Endothelial cell of umbilical vein (primary cell): Measurements from ENCODE around the gene NTNG1.

Source experiments
- EZH2 ChIP-seq: IDR thresholded peaks from 2 replicates; pipeline ENCODE4 v1.6.1; 2012; ENCODE audit warnings: borderline replicate concordance, low read depth, mild to moderate bottlenecking, moderate library complexity, low read length, inconsistent platforms; ENCODE audit not compliant: severe bottlenecking
- POLR2A ChIP-seq: IDR thresholded peaks from 2 replicates; pipeline ENCODE4 v1.6.1; 2012; ENCODE audit warnings: low read depth, mild to moderate bottlenecking, control low read depth, low read length
- POLR2AphosphoS5 ChIP-seq: IDR thresholded peaks from 2 replicates; pipeline ENCODE4 v1.6.1; 2012; ENCODE audit warnings: low read depth, mild to moderate bottlenecking, control low read depth, low read length, moderate library complexity; ENCODE audit not compliant: insufficient read depth
- TF ChIP-seq, protein P1 (sequence below), 2 donors: IDR thresholded peaks; 1 replicate in 1 of 2; 2 replicates in 1 of 2; pipeline ENCODE4 v1.5.1; 2011; ENCODE audit warnings: low read length in 2 of 2, mild to moderate bottlenecking in 2 of 2, moderate library complexity in 2 of 2, control low read depth in 1 of 2, inconsistent platforms in 1 of 2, low read depth in 1 of 2; ENCODE audit not compliant: insufficient read depth in 1 of 2; ENCODE audit errors: extremely low read depth in 1 of 2

DNA sequence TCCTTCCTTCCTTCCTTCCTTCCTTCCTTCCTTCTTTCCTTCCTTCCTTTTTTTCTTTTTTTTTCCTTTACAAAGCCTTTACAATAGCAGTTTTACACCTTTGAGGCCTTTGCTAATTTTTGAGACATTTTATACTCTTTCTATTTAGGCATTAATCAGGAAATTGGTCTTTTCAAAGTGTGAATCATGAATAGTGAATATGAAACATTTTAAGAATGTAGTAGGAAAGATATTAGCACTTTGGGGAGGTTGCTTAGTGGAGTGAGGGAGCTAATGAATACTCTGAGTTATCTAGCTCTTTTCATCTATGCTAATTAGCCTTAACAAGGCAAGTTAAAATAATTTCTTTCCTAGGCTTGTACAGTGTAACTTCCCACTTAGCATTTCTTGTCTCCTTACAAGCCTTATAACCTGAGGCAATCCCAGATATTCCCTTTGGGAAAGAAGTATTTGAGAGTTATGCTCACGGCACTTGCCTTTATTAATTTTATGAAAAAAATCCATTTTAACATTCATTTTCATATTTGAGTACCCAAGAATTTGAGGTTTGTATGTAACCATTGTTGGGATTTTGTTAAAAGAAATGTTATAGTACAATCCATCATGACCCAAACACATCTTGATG lies 122.6 kb downstream of the NTNG1 start:
- TF ChIP-seq, protein P1, sequence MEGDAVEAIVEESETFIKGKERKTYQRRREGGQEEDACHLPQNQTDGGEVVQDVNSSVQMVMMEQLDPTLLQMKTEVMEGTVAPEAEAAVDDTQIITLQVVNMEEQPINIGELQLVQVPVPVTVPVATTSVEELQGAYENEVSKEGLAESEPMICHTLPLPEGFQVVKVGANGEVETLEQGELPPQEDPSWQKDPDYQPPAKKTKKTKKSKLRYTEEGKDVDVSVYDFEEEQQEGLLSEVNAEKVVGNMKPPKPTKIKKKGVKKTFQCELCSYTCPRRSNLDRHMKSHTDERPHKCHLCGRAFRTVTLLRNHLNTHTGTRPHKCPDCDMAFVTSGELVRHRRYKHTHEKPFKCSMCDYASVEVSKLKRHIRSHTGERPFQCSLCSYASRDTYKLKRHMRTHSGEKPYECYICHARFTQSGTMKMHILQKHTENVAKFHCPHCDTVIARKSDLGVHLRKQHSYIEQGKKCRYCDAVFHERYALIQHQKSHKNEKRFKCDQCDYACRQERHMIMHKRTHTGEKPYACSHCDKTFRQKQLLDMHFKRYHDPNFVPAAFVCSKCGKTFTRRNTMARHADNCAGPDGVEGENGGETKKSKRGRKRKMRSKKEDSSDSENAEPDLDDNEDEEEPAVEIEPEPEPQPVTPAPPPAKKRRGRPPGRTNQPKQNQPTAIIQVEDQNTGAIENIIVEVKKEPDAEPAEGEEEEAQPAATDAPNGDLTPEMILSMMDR (IDR thresholded peaks at IDR 0.05; ENCODE audit: extremely low read depth in 1 of 2, insufficient read depth in 1 of 2, low read depth in 1 of 2, low read length in 2 of 2) = no peak
- TF ChIP-seq POLR2AphosphoS5 = no peak
- TF ChIP-seq POLR2A = no peak
- TF ChIP-seq EZH2 = no peak
